ENCODE measurements around the gene SLC26A6. TPM values are rescaled to one million over a fixed set of nuclear protein-coding genes. Genes with fewer than 3 reads are reported as not detected.

Gene SLC26A6
- total and polyA plus RNA-seq, 2 of the 13 experiments (the other 11 are each of a cell fraction or from before 2014, with no cell fraction given) = 40.7 to 184 TPM

DNA sequence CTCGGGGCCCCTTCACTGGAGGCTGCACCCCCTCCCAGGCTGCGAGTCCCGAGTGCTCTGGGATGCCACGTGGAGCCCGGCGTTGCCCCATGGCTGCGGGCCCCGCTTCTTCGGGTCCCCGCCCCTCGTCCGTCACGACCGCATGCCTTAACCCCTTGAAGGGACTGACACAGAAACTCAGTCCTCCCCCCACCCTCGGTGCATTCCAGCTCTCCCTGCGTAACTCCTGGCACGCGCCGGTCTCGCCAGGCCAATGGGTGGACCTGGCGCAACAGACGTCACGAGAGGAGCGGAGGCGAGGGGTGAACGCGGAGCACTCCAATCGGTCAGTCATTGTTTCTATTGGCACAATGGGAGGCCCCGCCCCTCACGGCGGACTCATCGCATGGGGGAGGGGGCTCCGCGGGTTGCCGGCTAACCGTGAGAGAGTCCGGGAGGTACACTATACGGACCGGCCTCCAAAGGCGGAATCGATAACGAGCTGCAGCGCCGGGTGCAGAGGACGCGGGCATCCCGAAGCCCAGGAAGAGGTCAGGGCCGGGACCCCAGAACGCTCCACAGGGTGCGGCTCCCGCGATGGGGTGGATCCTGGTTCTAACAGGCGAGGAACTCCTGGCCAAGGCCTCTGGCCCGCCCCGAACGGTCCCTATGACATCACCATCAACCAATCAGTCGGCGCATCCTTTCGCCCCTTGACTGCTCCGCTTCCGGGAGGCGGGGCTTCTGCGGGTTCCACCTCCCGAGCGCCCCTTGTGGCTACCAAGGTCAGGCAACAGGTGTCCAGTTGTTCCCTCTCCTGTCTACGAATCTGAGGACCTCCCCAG is 28.4 kb upstream of the SLC26A6 start (continued):
- TF ChIP-seq, protein P1, sequence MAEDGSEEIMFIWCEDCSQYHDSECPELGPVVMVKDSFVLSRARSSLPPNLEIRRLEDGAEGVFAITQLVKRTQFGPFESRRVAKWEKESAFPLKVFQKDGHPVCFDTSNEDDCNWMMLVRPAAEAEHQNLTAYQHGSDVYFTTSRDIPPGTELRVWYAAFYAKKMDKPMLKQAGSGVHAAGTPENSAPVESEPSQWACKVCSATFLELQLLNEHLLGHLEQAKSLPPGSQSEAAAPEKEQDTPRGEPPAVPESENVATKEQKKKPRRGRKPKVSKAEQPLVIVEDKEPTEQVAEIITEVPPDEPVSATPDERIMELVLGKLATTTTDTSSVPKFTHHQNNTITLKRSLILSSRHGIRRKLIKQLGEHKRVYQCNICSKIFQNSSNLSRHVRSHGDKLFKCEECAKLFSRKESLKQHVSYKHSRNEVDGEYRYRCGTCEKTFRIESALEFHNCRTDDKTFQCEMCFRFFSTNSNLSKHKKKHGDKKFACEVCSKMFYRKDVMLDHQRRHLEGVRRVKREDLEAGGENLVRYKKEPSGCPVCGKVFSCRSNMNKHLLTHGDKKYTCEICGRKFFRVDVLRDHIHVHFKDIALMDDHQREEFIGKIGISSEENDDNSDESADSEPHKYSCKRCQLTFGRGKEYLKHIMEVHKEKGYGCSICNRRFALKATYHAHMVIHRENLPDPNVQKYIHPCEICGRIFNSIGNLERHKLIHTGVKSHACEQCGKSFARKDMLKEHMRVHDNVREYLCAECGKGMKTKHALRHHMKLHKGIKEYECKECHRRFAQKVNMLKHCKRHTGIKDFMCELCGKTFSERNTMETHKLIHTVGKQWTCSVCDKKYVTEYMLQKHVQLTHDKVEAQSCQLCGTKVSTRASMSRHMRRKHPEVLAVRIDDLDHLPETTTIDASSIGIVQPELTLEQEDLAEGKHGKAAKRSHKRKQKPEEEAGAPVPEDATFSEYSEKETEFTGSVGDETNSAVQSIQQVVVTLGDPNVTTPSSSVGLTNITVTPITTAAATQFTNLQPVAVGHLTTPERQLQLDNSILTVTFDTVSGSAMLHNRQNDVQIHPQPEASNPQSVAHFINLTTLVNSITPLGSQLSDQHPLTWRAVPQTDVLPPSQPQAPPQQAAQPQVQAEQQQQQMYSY (CRISPR knock-in tag; IDR thresholded peaks at IDR 0.05) = no peak; the same call in 1 of the 2 replicates
- no peak for TF ChIP-seq SMARCC2 (IDR thresholded peaks at IDR 0.05)
- no peak for TF ChIP-seq SNAPC2 (CRISPR knock-in tag; IDR thresholded peaks at IDR 0.05)
- TF ChIP-seq ARHGAP35 (CRISPR knock-in tag; IDR thresholded peaks at IDR 0.05; ENCODE audit: borderline replicate concordance) = 0 out of 2 replicates have a peak, but pooled peaks have one; percentile 36
- no peak for TF ChIP-seq ZNF282 (IDR thresholded peaks at IDR 0.05; ENCODE audit: partially characterized antibody)
- TF ChIP-seq, protein P2, sequence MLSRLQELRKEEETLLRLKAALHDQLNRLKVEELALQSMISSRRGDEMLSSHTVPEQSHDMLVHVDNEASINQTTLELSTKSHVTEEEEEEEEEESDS (CRISPR knock-in tag; IDR thresholded peaks at IDR 0.05; ENCODE audit: borderline replicate concordance) = no peak
- TF ChIP-seq ZNF879 (CRISPR knock-in tag; IDR thresholded peaks at IDR 0.05) = peak; percentile 87; the same call in 1 of the 2 replicates
- TF ChIP-seq ZNF724P (CRISPR knock-in tag; IDR thresholded peaks at IDR 0.05; ENCODE audit: borderline replicate concordance) = peak; percentile 88; the same call in 1 of the 2 replicates
- TF ChIP-seq ZNF496 (CRISPR knock-in tag; IDR thresholded peaks at IDR 0.05; ENCODE audit: insufficient replicate concordance) = no peak
- TF ChIP-seq ERF (CRISPR knock-in tag; IDR thresholded peaks at IDR 0.05) = no peak; the same call in 1 of the 2 replicates
- no peak for TF ChIP-seq TBP (CRISPR knock-in tag; IDR thresholded peaks at IDR 0.05)
- TF ChIP-seq RORA (CRISPR knock-in tag; IDR thresholded peaks at IDR 0.05) = no peak
- peak; percentile 74; the same call in 1 of the 2 replicates for TF ChIP-seq ZNF567 (CRISPR knock-in tag; IDR thresholded peaks at IDR 0.05; ENCODE audit: borderline replicate concordance)
- no peak for TF ChIP-seq SIN3A (IDR thresholded peaks at IDR 0.05; ENCODE audit: borderline replicate concordance, low read depth, low read length)
- peak; percentile 71; the same call in 1 of the 2 replicates for TF ChIP-seq ONECUT2 (CRISPR knock-in tag; IDR thresholded peaks at IDR 0.05)
- 0 out of 2 replicates have a peak, but pooled peaks have one; percentile 42 for TF ChIP-seq MED1 (CRISPR knock-in tag; IDR thresholded peaks at IDR 0.05)
- no peak for TF ChIP-seq U2AF1 (optimal IDR thresholded peaks at IDR 0.05; ENCODE audit: low read depth, low read length)
- TF ChIP-seq KLF16 (CRISPR knock-in tag; IDR thresholded peaks at IDR 0.05) = peak in 1 of 2 experiments; percentile 10; a peak in 1 of 4 replicates
- TF ChIP-seq, protein P3, sequence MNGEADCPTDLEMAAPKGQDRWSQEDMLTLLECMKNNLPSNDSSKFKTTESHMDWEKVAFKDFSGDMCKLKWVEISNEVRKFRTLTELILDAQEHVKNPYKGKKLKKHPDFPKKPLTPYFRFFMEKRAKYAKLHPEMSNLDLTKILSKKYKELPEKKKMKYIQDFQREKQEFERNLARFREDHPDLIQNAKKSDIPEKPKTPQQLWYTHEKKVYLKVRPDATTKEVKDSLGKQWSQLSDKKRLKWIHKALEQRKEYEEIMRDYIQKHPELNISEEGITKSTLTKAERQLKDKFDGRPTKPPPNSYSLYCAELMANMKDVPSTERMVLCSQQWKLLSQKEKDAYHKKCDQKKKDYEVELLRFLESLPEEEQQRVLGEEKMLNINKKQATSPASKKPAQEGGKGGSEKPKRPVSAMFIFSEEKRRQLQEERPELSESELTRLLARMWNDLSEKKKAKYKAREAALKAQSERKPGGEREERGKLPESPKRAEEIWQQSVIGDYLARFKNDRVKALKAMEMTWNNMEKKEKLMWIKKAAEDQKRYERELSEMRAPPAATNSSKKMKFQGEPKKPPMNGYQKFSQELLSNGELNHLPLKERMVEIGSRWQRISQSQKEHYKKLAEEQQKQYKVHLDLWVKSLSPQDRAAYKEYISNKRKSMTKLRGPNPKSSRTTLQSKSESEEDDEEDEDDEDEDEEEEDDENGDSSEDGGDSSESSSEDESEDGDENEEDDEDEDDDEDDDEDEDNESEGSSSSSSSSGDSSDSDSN (CRISPR knock-in tag; IDR thresholded peaks at IDR 0.05) = peak; percentile 80
- no peak for TF ChIP-seq KLF11 (CRISPR knock-in tag; IDR thresholded peaks at IDR 0.05)
- TF ChIP-seq, protein P4, sequence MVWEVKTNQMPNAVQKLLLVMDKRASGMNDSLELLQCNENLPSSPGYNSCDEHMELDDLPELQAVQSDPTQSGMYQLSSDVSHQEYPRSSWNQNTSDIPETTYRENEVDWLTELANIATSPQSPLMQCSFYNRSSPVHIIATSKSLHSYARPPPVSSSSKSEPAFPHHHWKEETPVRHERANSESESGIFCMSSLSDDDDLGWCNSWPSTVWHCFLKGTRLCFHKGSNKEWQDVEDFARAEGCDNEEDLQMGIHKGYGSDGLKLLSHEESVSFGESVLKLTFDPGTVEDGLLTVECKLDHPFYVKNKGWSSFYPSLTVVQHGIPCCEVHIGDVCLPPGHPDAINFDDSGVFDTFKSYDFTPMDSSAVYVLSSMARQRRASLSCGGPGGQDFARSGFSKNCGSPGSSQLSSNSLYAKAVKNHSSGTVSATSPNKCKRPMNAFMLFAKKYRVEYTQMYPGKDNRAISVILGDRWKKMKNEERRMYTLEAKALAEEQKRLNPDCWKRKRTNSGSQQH (CRISPR knock-in tag; IDR thresholded peaks at IDR 0.05; ENCODE audit: low read depth) = peak; percentile 12; the same call in 1 of the 2 replicates

All from HepG2 (cell line).